HG03378 (cell line): Measurements from ENCODE around the gene TAX1BP3.
"Not testable (repeated sequence)": the region's sequence is repeated elsewhere in the genome, so short reads cannot be mapped to it uniquely, and the experiment has no call there.

Experiments used
- ATAC-seq: cut with Tn5 transposase; IDR thresholded peaks from one replicate; pipeline ENCODE4 v1.9.1; 2021; ENCODE audit warnings: mild to moderate bottlenecking, moderate library complexity; ENCODE audit not compliant: unreplicated experiment

Gene TAX1BP3

GRCh38 chr17:3668279-3669084, at the start of gene TAX1BP3, which contains the start of gene EMC6:
TAX1BP3 (minus strand) TSS chr17:3668578; CDS start chr17:3668526, 52 bp downstream.
EMC6 (plus strand) TSS chr17:3668812; CDS start chr17:3669147, 335 bp downstream.
- peak; percentile 84 for ATAC-seq

- ATAC-seq = no peak
Measured at GRCh38 chr17:3715296-3715695, 46.9 kb upstream of the TAX1BP3 start.

- ATAC-seq = no peak
Measured at GRCh38 chr17:3712811-3713463, 44.6 kb upstream of the TAX1BP3 start.

GRCh38 chr17:3710951-3711383, 42.6 kb upstream of the TAX1BP3 start:
- peak; percentile 92 for ATAC-seq

- ATAC-seq = no peak
Measured at GRCh38 chr17:3708366-3708765, 40.0 kb upstream of the TAX1BP3 start.

GRCh38 chr17:3705718-3705984, 37.3 kb upstream of the TAX1BP3 start:
- ATAC-seq = not testable (repeated sequence)

GRCh38 chr17:3704931-3705717, 36.7 kb upstream of the TAX1BP3 start:
- ATAC-seq = no peak

- ATAC-seq = not testable (repeated sequence)
Measured at GRCh38 chr17:3702041-3702539, 33.7 kb upstream of the TAX1BP3 start.

GRCh38 chr17:3699951-3700350, 31.6 kb upstream of the TAX1BP3 start:
- ATAC-seq = no peak

GRCh38 chr17:3698139-3698538, 29.8 kb upstream of the TAX1BP3 start:
- ATAC-seq = no peak

GRCh38 chr17:3697103-3697476, 28.7 kb upstream of the TAX1BP3 start:
- no peak for ATAC-seq

GRCh38 chr17:3695723-3696411, 27.5 kb upstream of the TAX1BP3 start, which contains the start of gene P2RX5:
P2RX5 (minus strand) TSS chr17:3696155; CDS start chr17:3696005, 150 bp downstream.
- no peak for ATAC-seq

GRCh38 chr17:3695129-3695722, 26.8 kb upstream of the TAX1BP3 start:
- no peak for ATAC-seq

GRCh38 chr17:3693829-3694231, 25.5 kb upstream of the TAX1BP3 start:
- ATAC-seq = peak; percentile 54

- no peak for ATAC-seq
Measured at GRCh38 chr17:3693141-3693540, 24.8 kb upstream of the TAX1BP3 start.

- no peak for ATAC-seq
Measured at GRCh38 chr17:3692346-3692745, 24.0 kb upstream of the TAX1BP3 start.

GRCh38 chr17:3691617-3692067, 23.3 kb upstream of the TAX1BP3 start:
- no peak for ATAC-seq

- no peak for ATAC-seq
Measured at GRCh38 chr17:3690094-3690715, 21.8 kb upstream of the TAX1BP3 start.

GRCh38 chr17:3689262-3690093, 21.1 kb upstream of the TAX1BP3 start:
- ATAC-seq = no peak
